ENCODE data around the gene DMPK.

GRCh38 chr19:45801603-45802175, 19.4 kb upstream of the DMPK start:
- TF ChIP-seq CTCF (IDR thresholded peaks at IDR 0.05) (no peak), ZFX (IDR thresholded peaks at IDR 0.05; ENCODE audit: borderline replicate concordance) (no peak)
